Natural killer cell (primary cell): Measurements from ENCODE around the gene PCBP4. TPM values are rescaled to one million over a fixed set of nuclear protein-coding genes. Genes with fewer than 3 reads are reported as not detected.

Experiments used
- ATAC-seq, 3 donors: fragments of 150-1000 bp in 2 of 3; fragments of 200-7000 bp in 1 of 3; cut with Tn5 transposase; 1 replicate in 1 of 3; 2 replicates in 2 of 3; pipeline ENCODE4 v1.10.0; 2021; ENCODE audit warnings: mild to moderate bottlenecking in 2 of 3, moderate library complexity in 2 of 3
- DNase-seq, 2 donors: peaks; one replicate each; pipeline versions ENCODE4 v3.0.0 to v3.0.0-alpha.2; 2013 to 2021; ENCODE audit warnings: mixed read lengths in 1 of 2
- H3K27ac ChIP-seq: one replicate; pipeline ENCODE4 v1.5.1; 2013; ENCODE audit warnings: mild to moderate bottlenecking, low read length
- H3K27me3 ChIP-seq: one replicate; pipeline ENCODE4 v1.6.1; 2013; ENCODE audit warnings: low read length; ENCODE audit not compliant: control insufficient read depth, insufficient read depth
- H3K36me3 ChIP-seq: one replicate; pipeline ENCODE4 v1.6.1; 2013; ENCODE audit warnings: low read length; ENCODE audit not compliant: control insufficient read depth, insufficient read depth
- H3K4me1 ChIP-seq: one replicate; pipeline ENCODE4 v1.6.1; 2013; ENCODE audit warnings: low read length; ENCODE audit not compliant: control insufficient read depth, insufficient read depth
- H3K4me3 ChIP-seq: one replicate; pipeline ENCODE4 v1.5.1; 2013; ENCODE audit warnings: low read length
- H3K9me3 ChIP-seq: one replicate; pipeline ENCODE4 v1.6.1; 2013; ENCODE audit warnings: low read length; ENCODE audit not compliant: control insufficient read depth, insufficient read depth
- H3K27ac Mint-ChIP-seq, 2 donors: one replicate each; pipeline ENCODE4 v1.8.0; 2022; ENCODE audit warnings: mild to moderate bottlenecking in 2 of 2, mixed read lengths in 2 of 2, moderate library complexity in 1 of 2
- H3K27me3 Mint-ChIP-seq, 2 donors: one replicate each; pipeline ENCODE4 v1.8.0; 2022; ENCODE audit warnings: low read depth in 2 of 2, mixed read lengths in 2 of 2
- H3K36me3 Mint-ChIP-seq: one replicate; pipeline ENCODE4 v1.8.0; 2022; ENCODE audit warnings: mixed read lengths
- H3K4me1 Mint-ChIP-seq, 2 donors: one replicate each; pipeline ENCODE4 v1.8.0; 2022; ENCODE audit warnings: mixed read lengths in 2 of 2
- H3K4me3 Mint-ChIP-seq: one replicate; pipeline ENCODE4 v1.8.0; 2022; ENCODE audit warnings: mild to moderate bottlenecking, moderate library complexity, mixed read lengths
- H3K9me3 Mint-ChIP-seq, 2 donors: one replicate each; pipeline ENCODE4 v1.8.0; 2022; ENCODE audit warnings: mixed read lengths in 2 of 2
- WGBS: methylation state at CpG from one replicate; pipeline ENCODE4 v1.1.7; 2013; ENCODE audit warnings: missing lambda C conversion rate; ENCODE audit not compliant: insufficient coverage; 5-methylcytosine and 5-hydroxymethylcytosine counted together
- intact Hi-C: fragments of 100-400 bp; cut with micrococcal nuclease; formaldehyde crosslinking; loops from one replicate; pipeline ENCODE4 v1.14.2; 2022
- total RNA-seq, 4 donors: library from RNA; stranded (reverse); fragments of 120-200 nt in 1 of 4; gene quantifications; one replicate each; pipeline versions ENCODE4 v1.2.3 to v1.2.4, GENCODE V29; 2013 to 2022
- TF ChIP-seq, protein P1 (sequence below): fragments of 200-600 bp; IDR thresholded peaks from one replicate; pipeline ENCODE4 v1.8.0; 2022; ENCODE audit warnings: antibody characterized with exemption

PCBP4 gene
- total RNA-seq, 3 donors from 2014 or later (not counting 1 experiment from before 2014, with no cell fraction given) = 15.0 to 24.7 (median 18.4) TPM

- TF ChIP-seq, protein P1, sequence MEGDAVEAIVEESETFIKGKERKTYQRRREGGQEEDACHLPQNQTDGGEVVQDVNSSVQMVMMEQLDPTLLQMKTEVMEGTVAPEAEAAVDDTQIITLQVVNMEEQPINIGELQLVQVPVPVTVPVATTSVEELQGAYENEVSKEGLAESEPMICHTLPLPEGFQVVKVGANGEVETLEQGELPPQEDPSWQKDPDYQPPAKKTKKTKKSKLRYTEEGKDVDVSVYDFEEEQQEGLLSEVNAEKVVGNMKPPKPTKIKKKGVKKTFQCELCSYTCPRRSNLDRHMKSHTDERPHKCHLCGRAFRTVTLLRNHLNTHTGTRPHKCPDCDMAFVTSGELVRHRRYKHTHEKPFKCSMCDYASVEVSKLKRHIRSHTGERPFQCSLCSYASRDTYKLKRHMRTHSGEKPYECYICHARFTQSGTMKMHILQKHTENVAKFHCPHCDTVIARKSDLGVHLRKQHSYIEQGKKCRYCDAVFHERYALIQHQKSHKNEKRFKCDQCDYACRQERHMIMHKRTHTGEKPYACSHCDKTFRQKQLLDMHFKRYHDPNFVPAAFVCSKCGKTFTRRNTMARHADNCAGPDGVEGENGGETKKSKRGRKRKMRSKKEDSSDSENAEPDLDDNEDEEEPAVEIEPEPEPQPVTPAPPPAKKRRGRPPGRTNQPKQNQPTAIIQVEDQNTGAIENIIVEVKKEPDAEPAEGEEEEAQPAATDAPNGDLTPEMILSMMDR = no peak
- H3K4me3 ChIP-seq = no peak overlapping the region
- Mint-ChIP-seq H3K4me3 (no peak overlapping the region), H3K27ac (peak overlapping the region; percentile 88 to 98), H3K9me3 (no peaks in the 10 kb centered on the region), H3K27me3 (no peaks in the 10 kb centered on the region), H3K36me3 (no peaks in the 10 kb centered on the region), H3K4me1 (peaks cover 14 to 38% of the 10 kb centered on the region in 2 donors)
- DNase-seq = no peak
- H3K4me1 ChIP-seq = peaks cover 29% of the 10 kb centered on the region
- no peaks in the 10 kb centered on the region for H3K27me3 ChIP-seq
- 91% methylated on average over 4 of the region's 6 CpGs for WGBS
- H3K27ac ChIP-seq = no peak overlapping the region
- no peaks in the 10 kb centered on the region for H3K9me3 ChIP-seq
- no peak for ATAC-seq
- H3K36me3 ChIP-seq = peaks cover 2% of the 10 kb centered on the region
- intact Hi-C loops = no loop called here
Observed at GRCh38 chr3:51985063-51985462, 17.8 kb upstream of the PCBP4 start.

- Histone ChIP-seq H3K4me1 (peaks cover 29% of the 10 kb centered on the region), H3K27me3 (no peaks in the 10 kb centered on the region), H3K27ac (no peak overlapping the region), H3K4me3 (no peak overlapping the region), H3K36me3 (peaks cover 2% of the 10 kb centered on the region), H3K9me3 (no peaks in the 10 kb centered on the region)
- TF ChIP-seq, protein P1 = no peak
- ATAC-seq (no peak), DNase-seq (no peak)
- intact Hi-C loops = no loop called here
- Mint-ChIP-seq H3K9me3 (no peaks in the 10 kb centered on the region), H3K36me3 (no peaks in the 10 kb centered on the region), H3K4me3 (no peak overlapping the region), H3K27ac (peak overlapping the region; percentile 88 to 98), H3K4me1 (peaks cover 14 to 38% of the 10 kb centered on the region in 2 donors), H3K27me3 (no peaks in the 10 kb centered on the region)
Observed at GRCh38 chr3:51984269-51984647, 17.0 kb upstream of the PCBP4 start.

- peak overlapping the region; percentile 88 to 98 for H3K27ac Mint-ChIP-seq
- H3K9me3 Mint-ChIP-seq = no peaks in the 10 kb centered on the region
- no peaks in the 10 kb centered on the region for H3K27me3 Mint-ChIP-seq
- H3K36me3 Mint-ChIP-seq = no peaks in the 10 kb centered on the region
- peak overlapping the region; percentile 78 for H3K27ac ChIP-seq
- peaks cover 29% of the 10 kb centered on the region for H3K4me1 ChIP-seq
- peaks cover 2% of the 10 kb centered on the region for H3K36me3 ChIP-seq
- WGBS = 81% methylated on average over 21 of the region's 22 CpGs
- no peak for ATAC-seq
- peak overlapping the region; percentile 92 for H3K4me3 Mint-ChIP-seq
- peaks cover 14 to 33% of the 10 kb centered on the region in 2 donors for H3K4me1 Mint-ChIP-seq
- intact Hi-C loops = no loop called here
- TF ChIP-seq, protein P1 = no peak
- no peaks in the 10 kb centered on the region for H3K9me3 ChIP-seq
- DNase-seq = no peak
- peak overlapping the region; percentile 64 for H3K4me3 ChIP-seq
- H3K27me3 ChIP-seq = no peaks in the 10 kb centered on the region
Observed at GRCh38 chr3:51983578-51984268, 16.5 kb upstream of the PCBP4 start.
